GM18870 (cell line): ENCODE measurements around the gene RBM27.
"Not testable (repeated sequence)": the region's sequence is repeated elsewhere in the genome, so short reads cannot be mapped to it uniquely, and the experiment has no call there.

ENCODE experiments used
- ATAC-seq: cut with Tn5 transposase; IDR thresholded peaks from one replicate; pipeline ENCODE4 v1.9.1; 2021; ENCODE audit warnings: moderate library complexity; ENCODE audit not compliant: unreplicated experiment

Gene RBM27

DNA sequence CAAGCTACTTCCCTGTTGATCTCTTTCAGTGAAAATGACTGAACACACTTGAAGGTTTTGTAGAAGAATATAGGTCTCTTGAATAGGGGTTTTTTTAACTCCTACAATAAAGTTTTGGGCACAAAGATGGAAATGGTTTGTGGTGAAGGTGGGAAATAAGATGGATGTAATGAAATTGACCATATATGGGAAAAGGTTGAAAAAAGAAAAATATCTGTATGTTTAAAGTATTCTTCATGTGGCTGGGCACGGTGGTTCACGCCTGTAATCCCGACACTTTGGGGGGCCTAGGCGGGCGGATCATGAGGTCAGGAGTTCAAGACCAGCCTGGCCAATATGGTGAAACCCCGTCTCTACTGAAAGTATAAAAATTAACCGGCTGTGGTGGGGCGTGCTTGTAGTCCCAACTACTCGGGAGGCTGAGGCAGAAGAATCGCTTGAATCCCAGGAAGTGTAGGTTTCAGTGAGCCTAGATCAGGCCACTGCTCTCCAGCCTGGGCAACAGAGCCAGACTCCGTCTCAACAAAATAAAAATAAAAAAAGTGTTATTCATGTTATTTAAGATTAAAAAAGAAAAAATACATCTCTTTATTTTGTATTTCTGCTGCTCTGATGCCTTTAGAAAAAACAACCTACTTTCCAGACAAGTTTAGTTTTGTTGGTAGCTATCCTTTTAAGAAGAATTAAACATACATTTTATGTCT, 2.2 kb downstream of the RBM27 start:
- ATAC-seq, result no peak

- ATAC-seq, result no peak
These were observed 2.9 kb downstream of the RBM27 start for GRCh38 chr5:146206257-146206656.

GRCh38 chr5:146208916-146209522, 5.6 kb downstream of the RBM27 start:
- ATAC-seq, result no peak

GRCh38 chr5:146209714-146210113, 6.3 kb downstream of the RBM27 start:
- no peak for ATAC-seq

DNA sequence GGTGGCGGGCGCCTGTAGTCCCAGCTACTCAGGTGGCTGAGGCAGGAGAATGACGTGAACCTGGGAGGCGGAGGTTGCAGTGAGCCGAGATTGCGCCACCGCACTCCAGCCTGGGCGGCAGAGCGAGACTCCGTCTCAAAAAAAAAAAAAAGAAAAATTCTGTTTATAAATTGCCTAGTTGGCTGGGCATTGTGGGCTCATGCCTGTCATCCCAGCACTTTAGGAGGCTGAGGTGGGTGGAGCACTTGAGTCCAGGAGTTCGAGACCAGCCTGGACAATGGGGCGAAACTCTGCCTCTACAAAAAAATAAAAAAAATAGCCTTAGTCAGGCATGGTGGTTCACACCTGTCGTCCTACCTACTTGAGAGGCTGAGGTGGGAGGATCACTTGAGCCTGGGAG, 7.4 kb downstream of the RBM27 start:
- ATAC-seq, result not testable (repeated sequence)

DNA sequence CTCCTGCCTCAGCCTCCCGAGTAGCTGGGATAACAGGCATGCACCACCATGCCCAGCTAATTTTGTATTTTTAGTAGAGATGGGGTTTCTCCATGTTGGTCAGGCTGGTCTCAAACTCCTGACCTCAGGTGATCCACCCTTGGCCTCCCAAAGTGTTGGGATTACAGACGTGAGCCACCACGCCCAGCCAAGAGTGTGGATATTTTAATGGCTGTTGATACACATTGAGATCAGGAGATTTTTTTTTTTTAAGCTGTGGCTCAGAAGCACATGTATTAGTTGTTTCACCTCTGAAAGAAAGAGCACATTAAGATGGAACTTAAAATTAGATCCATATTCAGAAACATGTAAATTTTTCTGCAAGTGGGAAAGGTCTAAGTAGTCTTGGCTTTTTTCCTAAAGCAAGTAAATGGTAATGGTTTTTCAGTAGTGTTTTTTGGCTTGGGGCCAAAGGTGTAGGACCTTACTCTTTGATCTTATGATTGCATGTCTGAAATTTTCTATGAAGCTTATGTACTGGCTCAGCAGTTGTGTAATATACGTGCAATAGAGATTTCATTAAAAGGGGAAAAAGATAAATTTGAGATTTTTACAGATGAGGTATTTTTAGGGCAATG, 9.9 kb downstream of the RBM27 start:
- no peak for ATAC-seq

GRCh38 chr5:146214881-146215280, 11.5 kb downstream of the RBM27 start:
- ATAC-seq, result not testable (repeated sequence)

GRCh38 chr5:146218168-146218567, 14.8 kb downstream of the RBM27 start:
- ATAC-seq, result no peak

GRCh38 chr5:146219243-146219642, 15.8 kb downstream of the RBM27 start:
- no peak for ATAC-seq

DNA sequence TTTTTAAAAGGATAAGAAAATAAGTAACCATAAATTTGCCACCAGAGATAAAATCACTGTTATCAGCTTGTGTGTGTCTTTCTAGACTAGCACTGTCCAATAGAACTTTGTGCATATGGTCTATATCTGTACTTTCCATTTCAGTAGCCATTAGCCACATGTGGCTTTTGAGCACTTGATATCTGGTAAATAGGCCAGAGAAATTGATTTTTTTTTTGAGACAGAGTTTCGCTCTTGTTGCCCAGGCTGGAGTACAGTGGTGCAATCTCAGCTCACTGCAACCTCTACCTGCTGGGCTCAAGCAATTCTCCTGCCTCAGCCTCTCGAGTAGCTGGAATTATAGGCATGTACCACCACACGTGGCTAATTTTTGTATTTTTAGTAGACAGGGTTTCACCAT, 17.8 kb downstream of the RBM27 start:
- ATAC-seq, result no peak

- no peak for ATAC-seq
These were observed 18.6 kb downstream of the RBM27 start for GRCh38 chr5:146222005-146222404.

DNA sequence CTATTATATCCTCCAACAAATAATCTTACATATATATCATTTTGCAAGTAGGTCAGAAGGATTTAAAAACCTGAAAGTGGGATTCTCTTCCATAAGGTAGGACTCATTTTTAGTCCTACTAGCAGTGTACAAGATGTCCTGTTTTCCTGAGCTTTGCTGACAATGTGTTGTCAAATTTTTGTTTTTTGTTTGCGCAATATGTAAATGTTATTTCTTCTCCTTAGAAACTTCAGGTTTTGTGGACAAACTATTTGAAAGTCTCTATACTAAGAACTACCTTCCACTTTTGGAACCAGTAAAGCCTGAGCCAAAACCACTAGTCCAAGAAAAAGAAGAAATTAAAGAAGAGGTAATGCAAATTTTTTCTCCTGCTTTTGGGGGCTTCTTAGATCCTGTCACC, 19.8 kb downstream of the RBM27 start:
- no peak for ATAC-seq

DNA sequence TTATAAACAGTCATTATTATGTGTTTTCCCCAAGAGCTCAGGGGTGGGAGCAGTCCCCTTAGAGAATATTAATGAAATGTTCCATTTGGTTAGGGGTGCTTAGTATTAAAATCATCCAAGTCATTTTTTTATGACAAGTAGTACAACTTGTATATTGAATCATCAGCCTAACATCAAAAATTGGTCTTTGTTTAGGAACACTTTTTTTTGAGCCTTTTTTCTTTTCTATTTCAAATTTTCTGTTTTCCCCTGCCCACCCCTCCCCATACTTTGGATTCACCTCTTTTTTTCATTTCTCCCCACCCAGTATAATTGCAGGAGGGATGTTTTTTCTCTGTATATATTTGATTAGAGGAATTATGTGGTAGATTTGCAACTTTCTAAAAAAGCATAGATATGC, 25.8 kb downstream of the RBM27 start:
- ATAC-seq, result no peak

DNA sequence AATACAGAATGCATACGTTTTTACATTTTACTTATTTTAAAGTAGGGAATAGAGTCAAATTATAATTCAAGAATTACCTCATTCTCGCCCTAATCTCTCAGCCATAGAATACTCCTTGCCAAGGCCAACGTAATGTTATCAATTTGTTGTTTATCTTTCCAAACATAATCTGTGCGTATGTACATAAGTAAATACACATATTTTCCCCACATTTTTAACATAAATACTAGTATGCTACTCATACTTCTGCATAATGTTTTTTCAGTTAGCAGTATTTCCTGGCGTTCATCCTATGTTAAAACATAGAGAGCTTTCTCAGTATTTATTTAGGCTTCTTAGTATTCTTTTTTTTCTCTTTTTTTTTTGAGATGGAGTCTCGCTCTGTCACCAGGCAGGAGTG, 28.8 kb downstream of the RBM27 start:
- ATAC-seq, result no peak

DNA sequence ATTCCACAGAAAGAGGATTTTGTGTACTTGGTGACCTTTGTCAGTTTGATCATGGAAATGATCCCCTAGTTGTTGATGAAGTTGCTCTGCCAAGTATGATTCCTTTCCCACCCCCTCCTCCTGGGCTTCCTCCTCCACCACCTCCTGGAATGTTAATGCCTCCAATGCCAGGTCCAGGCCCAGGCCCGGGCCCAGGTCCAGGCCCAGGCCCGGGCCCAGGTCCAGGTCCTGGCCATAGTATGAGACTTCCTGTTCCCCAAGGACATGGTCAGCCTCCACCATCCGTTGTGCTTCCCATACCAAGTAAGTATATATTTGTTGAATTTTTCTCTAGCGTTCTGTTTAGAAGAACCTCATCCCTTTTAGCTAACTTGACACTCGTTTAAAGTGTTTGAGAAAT, 30.0 kb downstream of the RBM27 start:
- ATAC-seq, result no peak

GRCh38 chr5:146238973-146239372, 35.6 kb downstream of the RBM27 start:
- ATAC-seq, result peak; percentile 82

DNA sequence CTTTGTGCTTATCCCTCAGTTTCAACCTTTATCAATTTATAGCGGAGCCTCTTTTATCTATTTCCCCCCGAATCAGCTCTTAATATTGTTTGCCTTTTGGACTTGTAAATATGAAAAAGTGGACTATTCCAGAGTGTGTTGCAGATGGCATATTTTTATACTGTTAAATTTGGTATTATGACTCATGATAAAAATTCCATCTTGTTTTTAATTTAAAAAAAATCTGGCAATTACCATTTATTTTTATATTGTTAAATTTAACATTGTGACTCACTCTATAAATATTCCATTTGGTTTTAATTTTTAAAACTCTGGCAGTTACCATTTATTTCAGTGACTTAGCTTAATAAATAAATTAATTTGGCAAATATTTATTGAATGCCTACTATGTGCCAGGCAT, 37.5 kb downstream of the RBM27 start:
- no peak for ATAC-seq

DNA sequence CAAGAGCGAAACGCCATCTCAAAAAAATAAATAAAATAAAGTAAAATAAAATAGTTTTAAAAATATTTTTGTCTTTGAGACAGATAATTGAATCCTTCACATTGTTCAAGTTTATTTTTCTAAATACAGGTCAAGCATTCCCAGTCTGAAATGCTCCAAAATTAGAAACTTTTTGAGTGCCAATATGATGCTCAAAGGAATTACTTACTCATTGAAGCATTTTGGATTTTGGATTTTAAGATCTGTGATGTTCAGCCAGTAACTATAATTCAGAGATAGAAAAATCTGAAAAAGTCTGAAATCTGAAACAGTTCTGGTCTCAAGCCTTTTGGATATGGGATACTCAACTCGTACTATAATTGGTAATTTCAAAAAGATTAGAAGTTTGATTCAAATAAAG, 39.8 kb downstream of the RBM27 start:
- no peak for ATAC-seq

DNA sequence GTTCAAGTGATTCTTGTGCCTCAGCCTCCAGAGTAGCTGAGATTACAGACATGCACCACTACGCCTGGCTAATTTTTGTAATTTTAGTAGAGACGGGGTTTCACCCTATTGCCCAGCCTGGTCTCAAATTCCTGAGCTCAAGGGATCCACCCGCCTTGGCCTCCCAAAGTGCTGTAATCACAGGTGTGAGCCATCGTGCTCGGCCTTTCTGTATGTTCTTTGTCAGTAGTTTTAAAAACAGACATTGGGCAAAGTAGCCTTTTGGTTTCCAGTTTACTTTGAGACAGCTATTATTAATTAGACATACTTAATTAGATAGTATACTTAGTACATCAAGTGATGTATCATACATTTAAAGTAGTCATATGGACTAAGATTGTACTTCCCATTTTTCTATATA, 45.2 kb downstream of the RBM27 start:
- no peak for ATAC-seq

GRCh38 chr5:146249801-146250200, 46.4 kb downstream of the RBM27 start:
- ATAC-seq, result no peak
